MCF 10A (cell line): Measurements from ENCODE around the gene CHRNA10. TPM values are rescaled to one million over a fixed set of nuclear protein-coding genes. Genes with fewer than 3 reads are reported as not detected.

Experiments
- Bru-seq: library from RNA; stranded (reverse); fragments of 400-500 nt; gene quantifications from one replicate; lab custom pipeline; 2021; lab: Mats Ljungman, UMichigan
- BruChase-seq, 2 experiments: library from RNA; stranded (reverse); fragments of 400-500 nt; gene quantifications; one replicate each; lab custom pipeline; 2021; lab: Mats Ljungman, UMichigan
- BruUV-seq: library from RNA; stranded (reverse); fragments of 400-500 nt; replicated peaks from 2 replicates; lab custom pipeline; 2021; lab: Mats Ljungman, UMichigan
- CTCF ChIA-PET: fragments of 300-600 bp; sonication (Branson Sonifier 250); formaldehyde crosslinking; extraction: SDS; loops from one replicate; lab custom pipeline; 2021; ENCODE audit warnings: antibody characterized with exemption, inconsistent platforms; lab: Yijun Ruan, JAX
- POLR2A ChIA-PET: fragments of 300-600, 350-650 bp; sonication (Branson Sonifier 250); formaldehyde crosslinking; extraction: SDS; loops from one replicate; lab custom pipeline; 2020; ENCODE audit warnings: antibody characterized with exemption, inconsistent platforms; lab: Yijun Ruan, JAX
- DNase-seq: peaks from one replicate; pipeline ENCODE4 v3.0.0-alpha.2; 2018; ENCODE audit not compliant: unreplicated experiment
- H3K27ac Mint-ChIP-seq: one replicate; pipeline ENCODE4 v1.8.0; 2022; ENCODE audit warnings: mild to moderate bottlenecking, low read depth, mixed read lengths; ENCODE audit not compliant: unreplicated experiment
- H3K27me3 Mint-ChIP-seq: one replicate; pipeline ENCODE4 v1.8.0; 2022; ENCODE audit warnings: mixed read lengths; ENCODE audit not compliant: insufficient read depth, unreplicated experiment
- H3K36me3 Mint-ChIP-seq: one replicate; pipeline ENCODE4 v1.8.0; 2022; ENCODE audit warnings: mild to moderate bottlenecking, moderate library complexity, mixed read lengths; ENCODE audit not compliant: insufficient read depth, unreplicated experiment
- H3K4me1 Mint-ChIP-seq: one replicate; pipeline ENCODE4 v1.8.0; 2022; ENCODE audit warnings: mixed read lengths; ENCODE audit not compliant: insufficient read depth, unreplicated experiment
- H3K4me3 Mint-ChIP-seq: one replicate; pipeline ENCODE4 v1.8.0; 2022; ENCODE audit warnings: mild to moderate bottlenecking, moderate library complexity, mixed read lengths; ENCODE audit not compliant: unreplicated experiment
- H3K9me3 Mint-ChIP-seq: one replicate; pipeline ENCODE4 v1.8.0; 2022; ENCODE audit warnings: mixed read lengths; ENCODE audit not compliant: unreplicated experiment
- CTCF ChIP-seq: fragments of 200-600 bp; IDR thresholded peaks from one replicate; pipeline ENCODE4 v1.8.0; 2022; ENCODE audit warnings: antibody characterized with exemption, mild to moderate bottlenecking; ENCODE audit not compliant: unreplicated experiment
- intact Hi-C: fragments of 100-400 bp; cut with micrococcal nuclease; formaldehyde crosslinking; loops from 2 replicates; pipeline ENCODE4 v1.14.1; 2022
- long read RNA-seq: library from polyadenylated mRNA; stranded (forward); transcript quantifications from one replicate; pipeline ENCODE4 v2.0.0, GENCODE V29; 2022
- total RNA-seq: library from RNA; stranded (reverse); gene quantifications from 2 replicates; pipeline ENCODE4 v1.2.3, GENCODE V29; 2022

Gene CHRNA10
- total RNA-seq = 2.3 and 2.5 TPM in 2 replicates
- Bru-seq, nascent RNA = percentile 60 among the genes with signal in this experiment
- BruChase-seq, experiment 1, labeled RNA remaining after a 6-hour chase = percentile 60 among the genes with signal in this experiment
- percentile 61 among the genes with signal in this experiment for BruChase-seq, experiment 2, labeled RNA remaining after a 2-hour chase
- long read RNA-seq, partial matches to known transcripts = 0 of 1 reads
- long read RNA-seq, other reads (novel, unspliced or antisense) = 1 of 1 reads

GRCh38 chr11:3671334-3672254 lies at the start of gene CHRNA10:
TSS of gene CHRNA10 (minus strand) at chr11:3671384. CDS start at chr11:3671312, 72 bp downstream.
- Mint-ChIP-seq H3K27me3 (no peaks in the 10 kb centered on the region), H3K36me3 (peaks cover 68% of the 10 kb centered on the region), H3K4me1 (no peaks in the 10 kb centered on the region), H3K4me3 (no peak within 1 kb of the TSS), H3K9me3 (no peaks in the 10 kb centered on the region), H3K27ac (no peak within 1 kb of the TSS)
- intact Hi-C loops = no loop called here
- TF ChIP-seq CTCF = no peak
- BruUV-seq = no TSS peak
- CTCF ChIA-PET = interaction anchor here (0.7 kb wide), 1 partner anchor 137 kb away, joined by 3 read pairs; the partner anchor contains the start of gene PGAP2
- POLR2A ChIA-PET = no interaction called here
- DNase-seq = no peak

- BruUV-seq = no TSS peak
- H3K4me3 Mint-ChIP-seq = no peak overlapping the region
- DNase-seq = no peak
- ChIA-PET CTCF (interaction anchor here (0.8 kb wide), 1 partner anchor 10 kb away, joined by 3 read pairs; no protein-coding TSS in a partner anchor), POLR2A (interaction anchor here (3.5 kb wide), 1 partner anchor 9 kb away, joined by 37 read pairs; no protein-coding TSS in a partner anchor)
- H3K9me3 Mint-ChIP-seq = no peaks in the 10 kb centered on the region
- intact Hi-C loops = no loop called here
- H3K4me1 Mint-ChIP-seq = peaks cover 6% of the 10 kb centered on the region
- no peak overlapping the region for H3K27ac Mint-ChIP-seq
- no peaks in the 10 kb centered on the region for H3K27me3 Mint-ChIP-seq
- TF ChIP-seq CTCF = no peak
- H3K36me3 Mint-ChIP-seq = peaks cover 83% of the 10 kb centered on the region
Observed at GRCh38 chr11:3712274-3712673, 41.1 kb upstream of the CHRNA10 start.

- Mint-ChIP-seq H3K36me3 (peaks cover 83% of the 10 kb centered on the region), H3K4me3 (no peak overlapping the region), H3K27me3 (no peaks in the 10 kb centered on the region), H3K4me1 (peaks cover 6% of the 10 kb centered on the region), H3K9me3 (no peaks in the 10 kb centered on the region), H3K27ac (peak overlapping the region; percentile 46)
- POLR2A ChIA-PET = interaction anchor here (0.7 to 3.5 kb wide), 12 partner anchors 10 to 130 kb away, joined by 3 to 37 read pairs (median 4); partner anchors contain the start of genes NUP98, PGAP2 and RHOG
- intact Hi-C loops = no loop called here
- no TSS peak for BruUV-seq
- TF ChIP-seq CTCF = no peak
- CTCF ChIA-PET = interaction anchor here (0.6 to 1.5 kb wide), 8 partner anchors 15 to 363 kb away, joined by 3 to 6 read pairs (median 4); no protein-coding TSS in a partner anchor
- peak; percentile 10 for DNase-seq
Observed at GRCh38 chr11:3710485-3711259, 39.5 kb upstream of the CHRNA10 start.
